Neural cell (in vitro differentiated cells): ENCODE data around the gene GGT1.

Source experiments
- EZH2 ChIP-seq: fragments of 200-600, 300-800 bp; shearing (Covaris generic), sonication (generic); IDR thresholded peaks from 2 replicates; pipeline ENCODE4 v1.6.1; 2014; ENCODE audit warnings: antibody characterized with exemption, low read length, borderline replicate concordance, mild to moderate bottlenecking; ENCODE audit not compliant: insufficient read depth, poor library complexity, severe bottlenecking
- MXI1 ChIP-seq: fragments of 450-650 bp; conservative IDR thresholded peaks from 2 replicates; pipeline ENCODE4 v1.6.1; 2014; ENCODE audit warnings: antibody characterized with exemption, mild to moderate bottlenecking; ENCODE audit not compliant: poor library complexity, severe bottlenecking
- RAD21 ChIP-seq: fragments of 450-650 bp; conservative IDR thresholded peaks from 2 replicates; pipeline ENCODE4 v1.6.1; 2014; ENCODE audit warnings: antibody characterized with exemption, mild to moderate bottlenecking, moderate library complexity
- TF ChIP-seq, protein P1 (sequence below): fragments of 450-650 bp; IDR thresholded peaks from 2 replicates; pipeline ENCODE4 v1.5.1; 2014; ENCODE audit warnings: antibody characterized with exemption, mild to moderate bottlenecking, moderate library complexity; ENCODE audit not compliant: poor library complexity, severe bottlenecking

DNA sequence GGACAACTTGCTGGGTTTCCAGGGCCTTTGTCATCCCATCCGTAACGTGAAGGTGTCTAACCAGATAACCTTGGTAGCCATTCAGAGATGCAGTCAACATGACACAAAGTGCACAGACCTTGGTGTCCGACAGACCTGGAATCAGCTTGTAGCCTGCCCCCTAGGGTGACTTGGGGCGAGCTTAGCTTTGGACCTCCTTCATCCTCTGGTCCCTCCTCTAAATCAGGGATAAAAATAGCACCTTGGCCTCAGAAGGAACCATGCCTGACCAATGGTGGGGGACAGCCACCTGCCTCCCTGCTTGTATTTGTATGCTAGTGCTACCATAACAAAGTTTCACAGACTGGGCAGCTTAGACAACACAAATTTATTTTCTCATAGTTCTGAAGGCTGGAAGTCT is 43.5 kb upstream of the GGT1 start:
- TF ChIP-seq, protein P1, sequence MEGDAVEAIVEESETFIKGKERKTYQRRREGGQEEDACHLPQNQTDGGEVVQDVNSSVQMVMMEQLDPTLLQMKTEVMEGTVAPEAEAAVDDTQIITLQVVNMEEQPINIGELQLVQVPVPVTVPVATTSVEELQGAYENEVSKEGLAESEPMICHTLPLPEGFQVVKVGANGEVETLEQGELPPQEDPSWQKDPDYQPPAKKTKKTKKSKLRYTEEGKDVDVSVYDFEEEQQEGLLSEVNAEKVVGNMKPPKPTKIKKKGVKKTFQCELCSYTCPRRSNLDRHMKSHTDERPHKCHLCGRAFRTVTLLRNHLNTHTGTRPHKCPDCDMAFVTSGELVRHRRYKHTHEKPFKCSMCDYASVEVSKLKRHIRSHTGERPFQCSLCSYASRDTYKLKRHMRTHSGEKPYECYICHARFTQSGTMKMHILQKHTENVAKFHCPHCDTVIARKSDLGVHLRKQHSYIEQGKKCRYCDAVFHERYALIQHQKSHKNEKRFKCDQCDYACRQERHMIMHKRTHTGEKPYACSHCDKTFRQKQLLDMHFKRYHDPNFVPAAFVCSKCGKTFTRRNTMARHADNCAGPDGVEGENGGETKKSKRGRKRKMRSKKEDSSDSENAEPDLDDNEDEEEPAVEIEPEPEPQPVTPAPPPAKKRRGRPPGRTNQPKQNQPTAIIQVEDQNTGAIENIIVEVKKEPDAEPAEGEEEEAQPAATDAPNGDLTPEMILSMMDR: no peak
- TF ChIP-seq MXI1 (no peak), RAD21 (no peak), EZH2 (no peak)
